ENCODE data around the gene TRPC6.

- TF ChIP-seq, protein P1, sequence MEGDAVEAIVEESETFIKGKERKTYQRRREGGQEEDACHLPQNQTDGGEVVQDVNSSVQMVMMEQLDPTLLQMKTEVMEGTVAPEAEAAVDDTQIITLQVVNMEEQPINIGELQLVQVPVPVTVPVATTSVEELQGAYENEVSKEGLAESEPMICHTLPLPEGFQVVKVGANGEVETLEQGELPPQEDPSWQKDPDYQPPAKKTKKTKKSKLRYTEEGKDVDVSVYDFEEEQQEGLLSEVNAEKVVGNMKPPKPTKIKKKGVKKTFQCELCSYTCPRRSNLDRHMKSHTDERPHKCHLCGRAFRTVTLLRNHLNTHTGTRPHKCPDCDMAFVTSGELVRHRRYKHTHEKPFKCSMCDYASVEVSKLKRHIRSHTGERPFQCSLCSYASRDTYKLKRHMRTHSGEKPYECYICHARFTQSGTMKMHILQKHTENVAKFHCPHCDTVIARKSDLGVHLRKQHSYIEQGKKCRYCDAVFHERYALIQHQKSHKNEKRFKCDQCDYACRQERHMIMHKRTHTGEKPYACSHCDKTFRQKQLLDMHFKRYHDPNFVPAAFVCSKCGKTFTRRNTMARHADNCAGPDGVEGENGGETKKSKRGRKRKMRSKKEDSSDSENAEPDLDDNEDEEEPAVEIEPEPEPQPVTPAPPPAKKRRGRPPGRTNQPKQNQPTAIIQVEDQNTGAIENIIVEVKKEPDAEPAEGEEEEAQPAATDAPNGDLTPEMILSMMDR (IDR thresholded peaks at IDR 0.05), result no peak
- no peak for TF ChIP-seq POLR2A (IDR thresholded peaks at IDR 0.05)
Observed at GRCh38 chr11:101523193-101523592, 60.6 kb downstream of the TRPC6 start.

Measured in right lobe of liver (tissue), 4 donors.